H1 (cell line): ENCODE measurements around the gene OGN. TPM values are rescaled to one million over a fixed set of nuclear protein-coding genes. Genes with fewer than 3 reads are reported as not detected.

ENCODE experiments used
- CTCF ChIA-PET: fragments of 300-600 bp; sonication (Branson Sonifier 250); formaldehyde crosslinking; loops from one replicate; lab custom pipeline; 2021; ENCODE audit not compliant: partially characterized antibody; lab: Charles Lee
- POLR2A ChIA-PET: fragments of 300-600 bp; sonication (Branson Sonifier 250); formaldehyde crosslinking; loops from one replicate; lab custom pipeline; 2021; ENCODE audit warnings: inconsistent platforms; ENCODE audit not compliant: partially characterized antibody; lab: Charles Lee
- DNase-seq, 2 experiments: peaks; one replicate each; pipeline versions ENCODE4 v3.0.0 to v3.0.0-alpha.2; 2010 to 2022; ENCODE audit warnings: low spot score in 2 of 2, low read depth in 1 of 2, mixed read lengths in 1 of 2
- FAIRE-seq: peaks from 2 replicates; lab custom pipeline; 2011; peaks lifted over from hg19 to GRCh38; lab: Jason Lieb, UNC
- H2AFZ ChIP-seq: 2 replicates; pipeline ENCODE4 v1.8.1; 2012; ENCODE audit warnings: low read length, inconsistent platforms
- H2AK5ac ChIP-seq: 2 replicates; pipeline ENCODE4 v1.6.1; 2013; ENCODE audit warnings: low read depth, low read length
- H2BK120ac ChIP-seq: replicated peaks from 2 replicates; pipeline ENCODE3; 2013; ENCODE audit warnings: low read depth, low read length, inconsistent platforms
- H2BK12ac ChIP-seq: 2 replicates; pipeline ENCODE4 v1.6.1; 2013; ENCODE audit warnings: low read depth, low read length
- H2BK15ac ChIP-seq: 2 replicates; pipeline ENCODE4 v1.6.1; 2013; ENCODE audit warnings: low read length
- H2BK20ac ChIP-seq: 2 replicates; pipeline ENCODE4 v1.6.1; 2013; ENCODE audit warnings: low read length
- H2BK5ac ChIP-seq: 2 replicates; pipeline ENCODE4 v1.6.1; 2013; ENCODE audit warnings: low read depth, low read length
- H3K14ac ChIP-seq: 2 replicates; pipeline ENCODE4 v1.6.1; 2013; ENCODE audit warnings: inconsistent platforms; ENCODE audit not compliant: insufficient read length
- H3K18ac ChIP-seq: 2 replicates; pipeline ENCODE4 v1.6.1; 2013; ENCODE audit warnings: low read length; ENCODE audit errors: extremely low read depth
- H3K23ac ChIP-seq: 2 replicates; pipeline ENCODE4 v1.6.1; 2013; ENCODE audit warnings: inconsistent platforms; ENCODE audit not compliant: insufficient read length
- H3K23me2 ChIP-seq: 2 replicates; pipeline ENCODE4 v1.6.1; 2013; ENCODE audit warnings: low read depth, low read length
- H3K27ac ChIP-seq: 2 replicates; pipeline ENCODE4 v1.6.1; 2011; ENCODE audit warnings: low read depth, low read length, inconsistent platforms
- H3K27me3 ChIP-seq, 4 experiments: replicated peaks in 1 of 4; 1 replicate in 1 of 4; 2 replicates in 3 of 4; pipeline versions ENCODE4 v1.6.1 to v1.8.1; 2011 to 2013; ENCODE audit warnings: low read length in 3 of 4, mild to moderate bottlenecking in 3 of 4, inconsistent platforms in 2 of 4, mixed read lengths in 2 of 4, moderate library complexity in 1 of 4; ENCODE audit not compliant: control insufficient read depth in 3 of 4, insufficient read depth in 3 of 4; ENCODE audit errors: extremely low read depth in 1 of 4
- H3K36me3 ChIP-seq, 4 experiments: 2 replicates each; pipeline versions ENCODE4 v1.6.1 to v1.8.1; 2011 to 2013; ENCODE audit warnings: mild to moderate bottlenecking in 4 of 4, low read length in 3 of 4, moderate library complexity in 2 of 4, control low read depth in 1 of 4, inconsistent platforms in 1 of 4; ENCODE audit not compliant: insufficient read depth in 4 of 4, control insufficient read depth in 2 of 4
- H3K4ac ChIP-seq: replicated peaks from 2 replicates; pipeline ENCODE3; 2013; ENCODE audit warnings: low read length, low read depth, mixed read lengths, inconsistent platforms; ENCODE audit not compliant: insufficient read length
- H3K4me1 ChIP-seq, 4 experiments: replicated peaks in 1 of 4; 1 replicate in 1 of 4; 2 replicates in 3 of 4; pipeline versions ENCODE4 v1.6.1 to v1.8.1; 2011 to 2013; ENCODE audit warnings: low read length in 3 of 4, inconsistent platforms in 2 of 4, mixed read lengths in 1 of 4; ENCODE audit not compliant: insufficient read depth in 4 of 4, control insufficient read depth in 3 of 4
- H3K4me2 ChIP-seq, 2 experiments: 2 replicates each; pipeline versions ENCODE4 v1.6.1 to v1.8.1; 2011 to 2013; ENCODE audit warnings: low read depth in 2 of 2, low read length in 2 of 2, control low read depth in 1 of 2, inconsistent platforms in 1 of 2, mild to moderate bottlenecking in 1 of 2; ENCODE audit not compliant: insufficient read depth in 1 of 2
- H3K4me3 ChIP-seq, 4 experiments: fragments of 200-600, 300-600 bp in 1 of 4; sonication (generic), shearing (Covaris generic), sonication (Bioruptor Twin) in 1 of 4; 2 replicates each; pipeline versions ENCODE4 v1.5.1 to v1.8.1; 2011 to 2016; ENCODE audit warnings: low read length in 4 of 4, low read depth in 3 of 4, control low read depth in 2 of 4, inconsistent platforms in 2 of 4, mild to moderate bottlenecking in 2 of 4, mixed read lengths in 1 of 4, moderate library complexity in 1 of 4; ENCODE audit not compliant: insufficient read depth in 2 of 4; ENCODE audit errors: extremely low read depth in 1 of 4
- H3K56ac ChIP-seq: replicated peaks from 2 replicates; pipeline ENCODE3; 2013; ENCODE audit warnings: low read depth, mild to moderate bottlenecking, mixed read lengths, low read length, inconsistent platforms; ENCODE audit not compliant: insufficient read length
- H3K79me1 ChIP-seq: 2 replicates; pipeline ENCODE4 v1.6.1; 2013; ENCODE audit warnings: low read depth, low read length, control low read depth
- H3K79me2 ChIP-seq, 2 experiments: 2 replicates each; pipeline versions ENCODE4 v1.6.1 to v1.8.1; 2012 to 2013; ENCODE audit warnings: low read length in 2 of 2, mild to moderate bottlenecking in 2 of 2, inconsistent platforms in 1 of 2; ENCODE audit not compliant: insufficient read depth in 2 of 2, control insufficient read depth in 1 of 2
- H3K9ac ChIP-seq, 4 experiments: replicated peaks in 1 of 4; 1 replicate in 1 of 4; 2 replicates in 3 of 4; pipeline versions ENCODE4 v1.6.1 to v1.8.1; 2011 to 2013; ENCODE audit warnings: low read depth in 3 of 4, low read length in 3 of 4, control low read depth in 2 of 4, mild to moderate bottlenecking in 2 of 4, moderate library complexity in 2 of 4, inconsistent platforms in 1 of 4; ENCODE audit errors: extremely low read depth in 1 of 4
- H3K9me3 ChIP-seq, 2 experiments: 2 replicates each; pipeline versions ENCODE4 v1.6.1 to v1.8.1; 2012 to 2013; ENCODE audit warnings: mild to moderate bottlenecking in 2 of 2, moderate library complexity in 2 of 2, control low read depth in 1 of 2, inconsistent platforms in 1 of 2, low read depth in 1 of 2, low read length in 1 of 2, mixed read lengths in 1 of 2; ENCODE audit not compliant: insufficient read depth in 2 of 2
- H4K20me1 ChIP-seq, 2 experiments: replicated peaks in 1 of 2; 2 replicates each; pipeline versions ENCODE3 to v1.8.1; 2011 to 2013; ENCODE audit warnings: inconsistent platforms in 2 of 2, low read length in 2 of 2, mild to moderate bottlenecking in 1 of 2; ENCODE audit not compliant: insufficient read depth in 2 of 2, control insufficient read depth in 1 of 2
- H4K5ac ChIP-seq: 2 replicates; pipeline ENCODE4 v1.6.1; 2013; ENCODE audit warnings: low read length, low read depth, mixed read lengths, inconsistent platforms; ENCODE audit not compliant: insufficient read length
- H4K8ac ChIP-seq: 2 replicates; pipeline ENCODE4 v1.8.0; 2013; ENCODE audit warnings: mild to moderate bottlenecking, moderate library complexity, low read length, inconsistent platforms; ENCODE audit not compliant: insufficient read depth; ENCODE audit errors: extremely low read depth
- H4K91ac ChIP-seq: replicated peaks from 2 replicates; pipeline ENCODE3; 2013; ENCODE audit warnings: low read length, mixed read lengths, inconsistent platforms; ENCODE audit not compliant: insufficient read length
- ASH2L ChIP-seq: fragments of 200-600, 300-600 bp; sonication (generic); IDR thresholded peaks from one replicate; pipeline ENCODE4 v1.7.1; 2017; ENCODE audit warnings: low read length
- BACH1 ChIP-seq: IDR thresholded peaks from 2 replicates; pipeline ENCODE4 v1.6.1; 2012; ENCODE audit warnings: low read length, improper control_type of control experiment
- CBX8 ChIP-seq: fragments of 300-800, 300-1000 bp; sonication (generic); IDR thresholded peaks from 2 replicates; pipeline ENCODE4 v1.7.1; 2016; ENCODE audit warnings: low read depth, low read length, borderline replicate concordance
- KDM1A ChIP-seq: fragments of 200-600, 300-600 bp; sonication (generic); IDR thresholded peaks from 2 replicates; pipeline ENCODE4 v1.7.1; 2016; ENCODE audit warnings: mild to moderate bottlenecking, low read length, borderline replicate concordance
- KDM5A ChIP-seq: fragments of 200-600 bp; IDR thresholded peaks from 2 replicates; pipeline ENCODE4 v1.7.1; 2012; ENCODE audit warnings: mild to moderate bottlenecking, low read length, inconsistent platforms, mixed read lengths
- NRF1 ChIP-seq: IDR thresholded peaks from 2 replicates; pipeline ENCODE4 v1.6.1; 2011; ENCODE audit warnings: mild to moderate bottlenecking, low read depth, low read length, improper control_type of control experiment
- POLR2AphosphoS5 ChIP-seq: IDR thresholded peaks from 2 replicates; pipeline ENCODE4 v1.6.1; 2011; ENCODE audit warnings: low read depth, low read length
- RXRA ChIP-seq: IDR thresholded peaks from 2 replicates; pipeline ENCODE4 v1.6.1; 2011; ENCODE audit warnings: low read depth, mild to moderate bottlenecking, low read length, moderate library complexity; ENCODE audit not compliant: insufficient read depth
- SIRT6 ChIP-seq: IDR thresholded peaks from one replicate; pipeline ENCODE4 v1.7.1; 2012; ENCODE audit warnings: low read length, inconsistent platforms
- SP4 ChIP-seq: IDR thresholded peaks from 2 replicates; pipeline ENCODE4 v1.6.1; 2012; ENCODE audit warnings: low read length, inconsistent platforms
- SUZ12 ChIP-seq: fragments of 200-600 bp; sonication (generic); IDR thresholded peaks from 2 replicates; pipeline ENCODE4 v1.6.1; 2012; ENCODE audit warnings: mild to moderate bottlenecking, inconsistent platforms, low read length, moderate library complexity, mixed read lengths
- TBP ChIP-seq: IDR thresholded peaks from 2 replicates; pipeline ENCODE4 v1.6.1; 2011; ENCODE audit warnings: low read depth, low read length, improper control_type of control experiment
- TCF12 ChIP-seq: IDR thresholded peaks from 2 replicates; pipeline ENCODE4 v1.6.1; 2011; ENCODE audit warnings: low read depth, mild to moderate bottlenecking, low read length
- WGBS, 2 experiments: shearing (Covaris generic) in 1 of 2; methylation state at CpG; one replicate each; pipeline versions ENCODE4 v1.1.6 to v1.1.7; 2013 to 2015; ENCODE audit warnings: low lambda C conversion rate in 2 of 2, mixed read lengths in 2 of 2, inconsistent platforms in 1 of 2, low coverage in 1 of 2, missing lambda C conversion rate in 1 of 2; ENCODE audit not compliant: insufficient replicate concordance in 2 of 2, insufficient coverage in 1 of 2, insufficient read length in 1 of 2; ENCODE audit errors: extremely low coverage in 1 of 2, missing lambda C conversion rate in 1 of 2; 5-methylcytosine and 5-hydroxymethylcytosine counted together
- polyA plus RNA-seq, 7 experiments: library from polyadenylated mRNA; depleted of rRNA in 3 of 7; stranded (reverse) in 5 of 7; unstranded in 2 of 7; fragments of >200 nt in 5 of 7; fragments of 200-250 nt in 2 of 7; gene quantifications; 1 replicate in 5 of 7; 2 replicates in 1 of 7; 4 replicates in 1 of 7; pipeline versions ENCODE4 v1.2.1 to v1.2.3, GENCODE V29; 2011 to 2013; ENCODE audit warnings: missing spikeins in 2 of 7, mixed read lengths in 2 of 7
- total RNA-seq: library from RNA; stranded (reverse); fragmentation: NEBNext Ultra II Directional; extraction: Animal tissue kit (Norgen Biotek cat#: 25700); gene quantifications from 2 replicates; pipeline ENCODE4 v1.2.1, GENCODE V29; 2021

The OGN gene
- total and polyA plus RNA-seq, 2 of the 8 experiments (the other 6 are each of a cell fraction or from before 2014, with no cell fraction given), result not detected

GRCh38 chr9:92422611-92423338 lies 18.4 kb upstream of the OGN start:
- H3K79me2 ChIP-seq, result no peaks in the 10 kb centered on the region
- H2AFZ ChIP-seq, result no peak overlapping the region
- no peak overlapping the region for H2BK12ac ChIP-seq
- H3K79me1 ChIP-seq, result no peaks in the 10 kb centered on the region; the same call in 1 of the 2 replicates
- no peak overlapping the region for H3K4ac ChIP-seq
- no peaks in the 10 kb centered on the region for H3K9me3 ChIP-seq
- no peak overlapping the region for H4K5ac ChIP-seq
- H3K14ac ChIP-seq, result no peak overlapping the region
- DNase-seq (no peak), FAIRE-seq (no peak)
- H4K91ac ChIP-seq, result no peak overlapping the region
- H2AK5ac ChIP-seq, result no peak overlapping the region
- H2BK5ac ChIP-seq, result no peak overlapping the region
- H2BK120ac ChIP-seq, result no peak overlapping the region
- 88% methylated on average over 2 of the region's 2 CpGs; no CpG with 5 or more reads in 1 of the 2 experiments for WGBS, 2 experiments
- no peak overlapping the region for H3K56ac ChIP-seq
- H3K4me3 ChIP-seq, result no peak overlapping the region
- H2BK20ac ChIP-seq, result no peak overlapping the region
- ChIA-PET POLR2A (no interaction called here), CTCF (no interaction called here)
- no peaks in the 10 kb centered on the region for H3K27me3 ChIP-seq
- no peak overlapping the region for H3K9ac ChIP-seq
- no peaks in the 10 kb centered on the region for H3K36me3 ChIP-seq
- H3K23me2 ChIP-seq, result no peaks in the 10 kb centered on the region
- no peak overlapping the region for H3K4me2 ChIP-seq
- TF ChIP-seq SIRT6 (no peak), SUZ12 (no peak), TBP (no peak), TCF12 (no peak), NRF1 (no peak), SP4 (no peak), KDM5A (no peak), BACH1 (no peak), CBX8 (no peak), KDM1A (no peak), RXRA (no peak), POLR2AphosphoS5 (no peak), ASH2L (no peak)
- no peaks in the 10 kb centered on the region for H4K20me1 ChIP-seq
- H3K27ac ChIP-seq, result no peak overlapping the region
- no peak overlapping the region for H3K18ac ChIP-seq
- no peak overlapping the region for H4K8ac ChIP-seq
- H3K23ac ChIP-seq, result no peak overlapping the region
- no peak overlapping the region for H2BK15ac ChIP-seq
- peaks cover 0 to 2% (median 0%) of the 10 kb centered on the region in 4 experiments; a peak in 1 of 7 replicates for H3K4me1 ChIP-seq
